ENCODE measurements around the gene LRMDA.

LRMDA gene

GRCh38 chr10:75542084-75542483 is 110.7 kb downstream of the LRMDA start:
- no peak for DNase-seq (ENCODE audit: low read depth)

GRCh38 chr10:75542906-75543305 is 111.5 kb downstream of the LRMDA start:
- DNase-seq (ENCODE audit: low read depth) = no peak

- DNase-seq (ENCODE audit: low read depth) = no peak
These were observed 113.0 kb downstream of the LRMDA start for GRCh38 chr10:75544386-75544785.

GRCh38 chr10:75544993-75545706 is 113.7 kb downstream of the LRMDA start:
- no peak for DNase-seq (ENCODE audit: low read depth)

- DNase-seq (ENCODE audit: low read depth) = no peak
These were observed 114.6 kb downstream of the LRMDA start for GRCh38 chr10:75546004-75546403.

GRCh38 chr10:75547391-75548298 is 116.2 kb downstream of the LRMDA start:
- no peak for DNase-seq (ENCODE audit: low read depth)

- no peak for DNase-seq (ENCODE audit: low read depth)
These were observed 116.9 kb downstream of the LRMDA start for GRCh38 chr10:75548356-75548755.

- no peak for DNase-seq (ENCODE audit: low read depth)
These were observed 118.8 kb downstream of the LRMDA start for GRCh38 chr10:75550191-75550590.

GRCh38 chr10:75552171-75552570 is 120.7 kb downstream of the LRMDA start:
- DNase-seq (ENCODE audit: low read depth) = no peak

- DNase-seq (ENCODE audit: low read depth) = no peak
These were observed 122.1 kb downstream of the LRMDA start for GRCh38 chr10:75553550-75553949.

- no peak for DNase-seq (ENCODE audit: low read depth)
These were observed 123.9 kb downstream of the LRMDA start for GRCh38 chr10:75555323-75555722.

GRCh38 chr10:75556320-75556719 is 124.9 kb downstream of the LRMDA start:
- no peak for DNase-seq (ENCODE audit: low read depth)

- DNase-seq (ENCODE audit: low read depth) = no peak
These were observed 134.1 kb downstream of the LRMDA start for GRCh38 chr10:75565286-75566251.

GRCh38 chr10:75568450-75569130 is 137.2 kb downstream of the LRMDA start:
- DNase-seq (ENCODE audit: low read depth) = no peak

GRCh38 chr10:75569506-75569905 is 138.1 kb downstream of the LRMDA start:
- no peak for DNase-seq (ENCODE audit: low read depth)

- no peak for DNase-seq (ENCODE audit: low read depth)
These were observed 141.1 kb downstream of the LRMDA start for GRCh38 chr10:75572478-75572877.

GRCh38 chr10:75575940-75576339 is 144.5 kb downstream of the LRMDA start:
- DNase-seq (ENCODE audit: low read depth) = no peak

- no peak for DNase-seq (ENCODE audit: low read depth)
These were observed 150.7 kb downstream of the LRMDA start for GRCh38 chr10:75582102-75582501.

- no peak for DNase-seq (ENCODE audit: low read depth)
These were observed 153.9 kb downstream of the LRMDA start for GRCh38 chr10:75585294-75585693.

- DNase-seq (ENCODE audit: low read depth) = no peak
These were observed 155.4 kb downstream of the LRMDA start for GRCh38 chr10:75586814-75587213.

GRCh38 chr10:75588031-75588430 is 156.6 kb downstream of the LRMDA start:
- DNase-seq (ENCODE audit: low read depth) = no peak

Data from activated T-cell treated with anti-CD3 and anti-CD28 coated beads for 24 hours (primary cell).